Inflammatory macrophage treated with lipopolysaccharide for 4 hours (primary cell): ENCODE data around the gene ERI3.

ENCODE experiments used
- DNase-seq: peaks from one replicate; pipeline ENCODE4 v3.0.0-alpha.2; 2020

The ERI3 gene

GRCh38 chr1:44200336-44200735 is 154.7 kb downstream of the ERI3 start:
- DNase-seq, result no peak

- no peak for DNase-seq
Measured at GRCh38 chr1:44174630-44175029, 180.4 kb downstream of the ERI3 start.
